ENCODE results near the gene ERGIC3. TPM values are rescaled to one million over a fixed set of nuclear protein-coding genes. Genes with fewer than 3 reads are reported as not detected.
A peak's percentile ranks its signal among the peaks of the same experiment; 100 is the strongest.

ERGIC3 gene
- total and polyA plus RNA-seq, 3 experiments from 2014 or later: 114 to 137 (median 136) TPM

GRCh38 chr20:35564905-35565304 lies 23.0 kb downstream of the ERGIC3 start:
- Mint-ChIP-seq H3K27me3 (peaks cover 5 to 7% of the 10 kb centered on the region in 2 donors), H3K4me3 (no peak overlapping the region), H3K36me3 (no peaks in the 10 kb centered on the region), H3K27ac (no peak overlapping the region), H3K9me3 (no peaks in the 10 kb centered on the region), H3K4me1 (no peaks in the 10 kb centered on the region)
- Histone ChIP-seq H3K27me3 (ENCODE audit: insufficient read depth, low read length, poor library complexity, severe bottlenecking) (no peaks in the 10 kb centered on the region), H3K27ac (ENCODE audit: low read depth, low read length) (no peak overlapping the region), H3K9me3 (ENCODE audit: low read length) (no peaks in the 10 kb centered on the region), H3K36me3 (ENCODE audit: insufficient read depth, low read length) (no peaks in the 10 kb centered on the region), H3K4me3 (ENCODE audit: low read length) (no peak overlapping the region), H3K4me1 (ENCODE audit: insufficient read depth, low read length) (no peaks in the 10 kb centered on the region)
- CTCF ChIA-PET: no interaction called here
- POLR2A ChIA-PET: no interaction called here
- no peak for DNase-seq

DNA sequence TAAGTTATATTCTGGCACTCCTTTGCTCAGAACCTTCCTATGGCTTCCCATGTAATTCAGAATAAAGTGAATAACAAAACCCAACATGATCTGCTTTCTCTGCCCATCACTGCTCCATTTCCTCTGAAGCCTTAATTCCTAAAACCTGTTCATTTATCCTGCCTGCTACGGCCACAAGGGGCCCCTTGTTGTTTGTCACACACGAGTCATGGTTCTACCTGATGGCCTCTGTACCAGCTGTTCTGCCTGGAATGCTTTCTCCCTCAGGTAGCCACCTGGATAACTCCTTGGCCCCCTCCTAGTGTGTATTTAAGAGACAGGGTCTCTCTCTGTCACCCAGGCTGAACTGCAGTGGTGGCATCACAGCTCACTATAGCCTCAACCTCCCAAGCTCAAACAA lies 26.8 kb downstream of the ERGIC3 start:
- H3K27ac ChIP-seq (ENCODE audit: low read depth, low read length): no peak overlapping the region
- no peak for DNase-seq
- POLR2A ChIA-PET: interaction anchor here (0.7 kb wide), 1 partner anchor 340 kb away, joined by 4 read pairs; no protein-coding TSS in a partner anchor
- H3K9me3 ChIP-seq (ENCODE audit: low read length): no peaks in the 10 kb centered on the region
- Mint-ChIP-seq H3K4me1 (no peaks in the 10 kb centered on the region), H3K9me3 (peaks cover 0 to 12% (median 10%) of the 10 kb centered on the region in 5 donors), H3K36me3 (peaks cover 0 to 2% (median 0%) of the 10 kb centered on the region in 3 donors), H3K27ac (no peak overlapping the region), H3K27me3 (peaks cover 2 to 6% of the 10 kb centered on the region in 2 donors), H3K4me3 (no peak overlapping the region)
- CTCF ChIA-PET: interaction anchor here (0.7 kb wide), 1 partner anchor 59 kb away, joined by 3 read pairs; no protein-coding TSS in a partner anchor
- H3K36me3 ChIP-seq (ENCODE audit: insufficient read depth, low read length): no peaks in the 10 kb centered on the region
- H3K27me3 ChIP-seq (ENCODE audit: insufficient read depth, low read length, poor library complexity, severe bottlenecking): no peaks in the 10 kb centered on the region
- no peak overlapping the region for H3K4me3 ChIP-seq (ENCODE audit: low read length)
- no peaks in the 10 kb centered on the region for H3K4me1 ChIP-seq (ENCODE audit: insufficient read depth, low read length)

DNA sequence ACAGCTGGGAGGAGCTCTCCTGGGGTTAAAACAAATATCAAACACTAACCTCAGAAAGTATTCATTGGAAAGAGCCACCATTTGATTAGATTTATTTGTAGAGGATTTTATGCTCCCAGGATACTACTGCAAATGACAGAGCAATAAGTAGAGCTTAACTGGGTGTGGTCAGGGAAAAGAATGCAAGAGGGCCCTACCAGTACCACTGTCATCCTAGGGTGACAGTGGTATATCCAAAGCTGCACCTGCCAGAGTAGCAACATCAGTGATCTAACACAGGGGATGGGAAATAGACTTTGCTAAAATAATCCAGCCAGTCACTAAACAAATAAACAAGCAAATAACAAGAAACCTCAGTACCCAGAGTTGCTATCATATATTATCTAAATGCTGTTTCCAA lies 29.7 kb downstream of the ERGIC3 start:
- Mint-ChIP-seq H3K9me3 (peaks cover 2 to 19% (median 10%) of the 10 kb centered on the region in 5 donors), H3K4me3 (no peak overlapping the region), H3K4me1 (no peaks in the 10 kb centered on the region), H3K27ac (no peak overlapping the region), H3K36me3 (peaks cover 0 to 2% (median 0%) of the 10 kb centered on the region in 3 donors), H3K27me3 (peaks cover 3 to 6% of the 10 kb centered on the region in 2 donors)
- ChIA-PET POLR2A (no interaction called here), CTCF (no interaction called here)
- no peaks in the 10 kb centered on the region for H3K4me1 ChIP-seq (ENCODE audit: insufficient read depth, low read length)
- H3K36me3 ChIP-seq (ENCODE audit: insufficient read depth, low read length): no peaks in the 10 kb centered on the region
- H3K9me3 ChIP-seq (ENCODE audit: low read length): no peaks in the 10 kb centered on the region
- H3K4me3 ChIP-seq (ENCODE audit: low read length): no peak overlapping the region
- DNase-seq: no peak
- H3K27ac ChIP-seq (ENCODE audit: low read depth, low read length): no peak overlapping the region
- H3K27me3 ChIP-seq (ENCODE audit: insufficient read depth, low read length, poor library complexity, severe bottlenecking): no peaks in the 10 kb centered on the region

DNA sequence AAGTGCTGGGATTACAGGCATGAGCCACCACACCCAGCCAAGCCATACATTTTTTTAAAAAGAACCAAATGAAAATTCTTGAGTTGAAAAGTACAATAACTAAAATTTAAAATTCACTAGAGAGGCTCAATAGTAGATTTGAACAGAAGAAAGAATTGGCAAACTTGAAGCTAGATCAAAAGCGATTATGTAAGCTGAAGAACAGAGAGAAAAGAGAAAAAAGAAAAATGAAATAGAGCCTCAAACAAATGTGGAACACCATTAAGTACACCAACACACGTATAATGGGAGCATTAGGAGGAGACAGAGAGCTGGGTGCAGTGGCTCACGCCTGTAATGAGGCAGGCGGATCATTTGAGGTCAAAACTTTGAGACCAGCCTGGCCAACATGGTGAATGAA lies 31.0 kb downstream of the ERGIC3 start:
- no peak overlapping the region for H3K4me3 Mint-ChIP-seq
- H3K27ac Mint-ChIP-seq: no peak overlapping the region
- CTCF ChIA-PET: no interaction called here
- no peaks in the 10 kb centered on the region for H3K4me1 Mint-ChIP-seq
- no peaks in the 10 kb centered on the region for H3K4me1 ChIP-seq (ENCODE audit: insufficient read depth, low read length)
- H3K9me3 ChIP-seq (ENCODE audit: low read length): no peaks in the 10 kb centered on the region
- H3K36me3 Mint-ChIP-seq: peaks cover 0 to 2% (median 0%) of the 10 kb centered on the region in 3 donors
- peaks cover 2 to 19% (median 10%) of the 10 kb centered on the region in 5 donors for H3K9me3 Mint-ChIP-seq
- no peaks in the 10 kb centered on the region for H3K36me3 ChIP-seq (ENCODE audit: insufficient read depth, low read length)
- DNase-seq: no peak
- H3K27ac ChIP-seq (ENCODE audit: low read depth, low read length): no peak overlapping the region
- H3K27me3 Mint-ChIP-seq: peaks cover 3 to 6% of the 10 kb centered on the region in 2 donors
- no peak overlapping the region for H3K4me3 ChIP-seq (ENCODE audit: low read length)
- POLR2A ChIA-PET: no interaction called here
- no peaks in the 10 kb centered on the region for H3K27me3 ChIP-seq (ENCODE audit: insufficient read depth, low read length, poor library complexity, severe bottlenecking)

GRCh38 chr20:35575958-35576357 lies 34.1 kb downstream of the ERGIC3 start:
- no peaks in the 10 kb centered on the region for H3K4me1 ChIP-seq (ENCODE audit: insufficient read depth, low read length)
- H3K4me1 Mint-ChIP-seq: no peaks in the 10 kb centered on the region
- peaks cover 6 to 7% of the 10 kb centered on the region in 2 donors for H3K27me3 Mint-ChIP-seq
- H3K9me3 ChIP-seq (ENCODE audit: low read length): no peaks in the 10 kb centered on the region
- H3K36me3 Mint-ChIP-seq: peaks cover 0 to 2% (median 0%) of the 10 kb centered on the region in 3 donors
- ChIA-PET CTCF (no interaction called here), POLR2A (interaction anchor here (0.7 kb wide), 1 partner anchor 192 kb away, joined by 3 read pairs; no protein-coding TSS in a partner anchor)
- H3K9me3 Mint-ChIP-seq: peaks cover 2 to 19% (median 10%) of the 10 kb centered on the region in 5 donors
- no peak for DNase-seq
- no peak overlapping the region for H3K4me3 Mint-ChIP-seq
- no peak overlapping the region for H3K27ac ChIP-seq (ENCODE audit: low read depth, low read length)
- no peak overlapping the region for H3K4me3 ChIP-seq (ENCODE audit: low read length)
- peak overlapping the region in 1 of 8 donors; percentile 66 for H3K27ac Mint-ChIP-seq
- no peaks in the 10 kb centered on the region for H3K27me3 ChIP-seq (ENCODE audit: insufficient read depth, low read length, poor library complexity, severe bottlenecking)
- H3K36me3 ChIP-seq (ENCODE audit: insufficient read depth, low read length): no peaks in the 10 kb centered on the region

- no peak overlapping the region for H3K27ac Mint-ChIP-seq
- Histone ChIP-seq H3K4me1 (ENCODE audit: insufficient read depth, low read length) (no peaks in the 10 kb centered on the region), H3K27me3 (ENCODE audit: insufficient read depth, low read length, poor library complexity, severe bottlenecking) (no peaks in the 10 kb centered on the region), H3K36me3 (ENCODE audit: insufficient read depth, low read length) (no peaks in the 10 kb centered on the region), H3K9me3 (ENCODE audit: low read length) (no peaks in the 10 kb centered on the region), H3K27ac (ENCODE audit: low read depth, low read length) (no peak overlapping the region), H3K4me3 (ENCODE audit: low read length) (no peak overlapping the region)
- CTCF ChIA-PET: no interaction called here
- POLR2A ChIA-PET: no interaction called here
- DNase-seq: no peak
- H3K27me3 Mint-ChIP-seq: peaks cover 6 to 7% of the 10 kb centered on the region in 2 donors
- peaks cover 6 to 22% (median 13%) of the 10 kb centered on the region in 5 donors for H3K9me3 Mint-ChIP-seq
- peaks cover 0 to 7% (median 2%) of the 10 kb centered on the region in 3 donors for H3K36me3 Mint-ChIP-seq
- H3K4me1 Mint-ChIP-seq: no peaks in the 10 kb centered on the region
- H3K4me3 Mint-ChIP-seq: no peak overlapping the region
These were observed 34.9 kb downstream of the ERGIC3 start for GRCh38 chr20:35576816-35577215.

DNA sequence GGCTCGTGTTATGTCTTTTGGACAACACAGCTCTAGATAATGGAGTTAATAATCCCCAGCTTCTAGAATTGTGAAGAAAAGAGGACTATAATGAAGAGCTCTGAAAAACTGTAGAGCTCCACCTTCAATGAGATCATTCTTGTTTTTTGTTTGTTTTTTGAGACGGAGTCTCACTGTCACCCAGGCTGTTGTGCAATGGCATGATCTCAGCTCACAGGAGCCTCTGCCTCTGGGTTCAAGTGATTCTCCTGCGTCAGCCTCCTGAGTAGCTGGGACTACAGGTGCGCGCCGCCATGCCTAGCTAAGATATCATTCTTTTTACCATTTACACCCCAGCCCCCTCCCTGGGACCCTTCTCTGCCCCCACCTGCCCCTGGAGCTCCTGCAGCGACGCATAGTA lies 36.6 kb downstream of the ERGIC3 start:
- peaks cover 6 to 8% of the 10 kb centered on the region in 2 donors for H3K27me3 Mint-ChIP-seq
- ChIA-PET CTCF (no interaction called here), POLR2A (no interaction called here)
- no peak overlapping the region for H3K27ac Mint-ChIP-seq
- no peak overlapping the region for H3K27ac ChIP-seq (ENCODE audit: low read depth, low read length)
- H3K4me1 Mint-ChIP-seq: no peaks in the 10 kb centered on the region
- no peak overlapping the region for H3K4me3 ChIP-seq (ENCODE audit: low read length)
- no peaks in the 10 kb centered on the region for H3K4me1 ChIP-seq (ENCODE audit: insufficient read depth, low read length)
- DNase-seq: no peak
- no peaks in the 10 kb centered on the region for H3K27me3 ChIP-seq (ENCODE audit: insufficient read depth, low read length, poor library complexity, severe bottlenecking)
- no peaks in the 10 kb centered on the region for H3K9me3 ChIP-seq (ENCODE audit: low read length)
- H3K36me3 Mint-ChIP-seq: peaks cover 0 to 7% (median 0%) of the 10 kb centered on the region in 3 donors
- H3K36me3 ChIP-seq (ENCODE audit: insufficient read depth, low read length): no peaks in the 10 kb centered on the region
- peaks cover 6 to 19% (median 13%) of the 10 kb centered on the region in 5 donors for H3K9me3 Mint-ChIP-seq
- H3K4me3 Mint-ChIP-seq: no peak overlapping the region

GRCh38 chr20:35579196-35579595 lies 37.3 kb downstream of the ERGIC3 start:
- Mint-ChIP-seq H3K9me3 (peaks cover 6 to 15% (median 9%) of the 10 kb centered on the region in 5 donors), H3K4me3 (no peak overlapping the region), H3K27me3 (peaks cover 6 to 8% of the 10 kb centered on the region in 2 donors), H3K4me1 (no peaks in the 10 kb centered on the region), H3K36me3 (peaks cover 0 to 7% (median 0%) of the 10 kb centered on the region in 3 donors), H3K27ac (no peak overlapping the region)
- H3K36me3 ChIP-seq (ENCODE audit: insufficient read depth, low read length): no peaks in the 10 kb centered on the region
- DNase-seq: no peak
- POLR2A ChIA-PET: no interaction called here
- H3K27ac ChIP-seq (ENCODE audit: low read depth, low read length): no peak overlapping the region
- H3K27me3 ChIP-seq (ENCODE audit: insufficient read depth, low read length, poor library complexity, severe bottlenecking): no peaks in the 10 kb centered on the region
- H3K9me3 ChIP-seq (ENCODE audit: low read length): no peaks in the 10 kb centered on the region
- H3K4me1 ChIP-seq (ENCODE audit: insufficient read depth, low read length): no peaks in the 10 kb centered on the region
- no peak overlapping the region for H3K4me3 ChIP-seq (ENCODE audit: low read length)
- CTCF ChIA-PET: no interaction called here

All from CD8-positive, alpha-beta memory T cell (primary cell).